H9 (cell line): ENCODE results near the gene SLC34A3. TPM values are rescaled to one million over a fixed set of nuclear protein-coding genes. Genes with fewer than 3 reads are reported as not detected.

Experiments
- DNase-seq: peaks from one replicate; pipeline ENCODE4 v3.0.0-alpha.2; 2017
- H2AFZ ChIP-seq: one replicate; pipeline ENCODE4 v1.6.1; 2013; ENCODE audit warnings: mild to moderate bottlenecking, low read length, control low read depth, moderate library complexity
- H2AK5ac ChIP-seq: 2 replicates; pipeline ENCODE4 v1.6.1; 2013; ENCODE audit warnings: low read length, control low read depth, mixed read lengths; ENCODE audit not compliant: insufficient read length
- H2BK120ac ChIP-seq: one replicate; pipeline ENCODE4 v1.6.1; 2013; ENCODE audit warnings: low read depth, mild to moderate bottlenecking, low read length, control low read depth, inconsistent platforms; ENCODE audit not compliant: poor library complexity, severe bottlenecking
- H2BK12ac ChIP-seq: 2 replicates; pipeline ENCODE4 v1.6.1; 2013; ENCODE audit warnings: low read length, control low read depth, mixed read lengths, low read depth; ENCODE audit not compliant: insufficient read length
- H2BK15ac ChIP-seq: 2 replicates; pipeline ENCODE4 v1.6.1; 2013; ENCODE audit warnings: low read depth, low read length, control low read depth
- H2BK20ac ChIP-seq: one replicate; pipeline ENCODE4 v1.6.1; 2013; ENCODE audit warnings: low read depth, mild to moderate bottlenecking, low read length, control low read depth, inconsistent platforms; ENCODE audit not compliant: poor library complexity, severe bottlenecking
- H2BK5ac ChIP-seq: 2 replicates; pipeline ENCODE4 v1.6.1; 2013; ENCODE audit warnings: low read length, control low read depth, mixed read lengths; ENCODE audit not compliant: insufficient read length
- H3K14ac ChIP-seq: 2 replicates; pipeline ENCODE4 v1.6.1; 2013; ENCODE audit warnings: low read length, control low read depth; ENCODE audit not compliant: insufficient read depth
- H3K18ac ChIP-seq: 2 replicates; pipeline ENCODE4 v1.6.1; 2013; ENCODE audit warnings: low read depth, mild to moderate bottlenecking, mixed read lengths, low read length, control low read depth; ENCODE audit not compliant: insufficient read length
- H3K23ac ChIP-seq: 2 replicates; pipeline ENCODE4 v1.6.1; 2013; ENCODE audit warnings: low read length, control low read depth, mixed read lengths, low read depth; ENCODE audit not compliant: insufficient read length
- H3K23me2 ChIP-seq: 2 replicates; pipeline ENCODE4 v1.6.1; 2013; ENCODE audit warnings: low read depth, mild to moderate bottlenecking, mixed read lengths, low read length, control low read depth; ENCODE audit not compliant: insufficient read length, poor library complexity, severe bottlenecking
- H3K27ac ChIP-seq: 2 replicates; pipeline ENCODE4 v1.5.1; 2013; ENCODE audit warnings: low read length, control low read depth, mixed read lengths, low read depth; ENCODE audit not compliant: insufficient read length
- H3K27me3 ChIP-seq: 2 replicates; pipeline ENCODE4 v1.6.1; 2013; ENCODE audit warnings: low read length, control low read depth, inconsistent platforms; ENCODE audit not compliant: insufficient read depth
- H3K4ac ChIP-seq: 2 replicates; pipeline ENCODE4 v1.6.1; 2013; ENCODE audit warnings: low read depth, mild to moderate bottlenecking, control low read depth, inconsistent platforms, low read length, moderate library complexity
- H3K4me1 ChIP-seq: 2 replicates; pipeline ENCODE4 v1.6.1; 2013; ENCODE audit warnings: low read length, control low read depth, inconsistent platforms; ENCODE audit not compliant: insufficient read depth
- H3K4me2 ChIP-seq: 2 replicates; pipeline ENCODE4 v1.6.1; 2013; ENCODE audit warnings: low read length, control low read depth, mixed read lengths; ENCODE audit not compliant: insufficient read length, insufficient read depth
- H3K56ac ChIP-seq: 2 replicates; pipeline ENCODE4 v1.6.1; 2013; ENCODE audit warnings: low read depth, mild to moderate bottlenecking, mixed read lengths, low read length, control low read depth; ENCODE audit not compliant: insufficient read length
- H3K79me1 ChIP-seq: 2 replicates; pipeline ENCODE4 v1.6.1; 2013; ENCODE audit warnings: low read depth, mild to moderate bottlenecking, moderate library complexity, low read length, control low read depth, inconsistent platforms; ENCODE audit not compliant: insufficient read depth, poor library complexity, severe bottlenecking
- H3K79me2 ChIP-seq: 2 replicates; pipeline ENCODE4 v1.6.1; 2013; ENCODE audit warnings: low read length, control low read depth, inconsistent platforms; ENCODE audit not compliant: insufficient read depth
- H3K9ac ChIP-seq: 2 replicates; pipeline ENCODE4 v1.6.1; 2013; ENCODE audit warnings: low read length, control low read depth, mixed read lengths; ENCODE audit not compliant: insufficient read length; ENCODE audit errors: extremely low read depth
- H3K9me3 ChIP-seq: one replicate; pipeline ENCODE4 v1.6.1; 2013; ENCODE audit warnings: low read depth, low read length, inconsistent platforms; ENCODE audit not compliant: control insufficient read depth
- H3T11ph ChIP-seq: one replicate; pipeline ENCODE4 v1.6.1; 2013; ENCODE audit warnings: mild to moderate bottlenecking, low read length, control low read depth, inconsistent platforms
- H4K20me1 ChIP-seq: one replicate; pipeline ENCODE4 v1.6.1; 2013; ENCODE audit not compliant: control insufficient read depth, insufficient read length, insufficient read depth
- H4K5ac ChIP-seq: 2 replicates; pipeline ENCODE4 v1.6.1; 2013; ENCODE audit warnings: low read depth, mild to moderate bottlenecking, mixed read lengths, low read length, control low read depth; ENCODE audit not compliant: insufficient read length
- H4K8ac ChIP-seq: replicated peaks from 2 replicates; pipeline ENCODE4 v1.6.1; 2013; ENCODE audit warnings: low read length, control low read depth, mixed read lengths, low read depth; ENCODE audit not compliant: insufficient read length
- H4K91ac ChIP-seq: 2 replicates; pipeline ENCODE4 v1.6.1; 2013; ENCODE audit warnings: low read depth, mild to moderate bottlenecking, moderate library complexity, mixed read lengths, low read length, control low read depth; ENCODE audit not compliant: insufficient read length
- H3K27ac Mint-ChIP-seq, 3 experiments: 2 replicates in 2 of 3; 3 replicates in 1 of 3; pipeline ENCODE4 v1.8.0; 2020 to 2021; ENCODE audit warnings: mixed read lengths in 3 of 3, mild to moderate bottlenecking in 1 of 3, moderate library complexity in 1 of 3
- H3K27me3 Mint-ChIP-seq: 2 replicates; pipeline ENCODE4 v1.8.0; 2021; ENCODE audit warnings: low read depth, mild to moderate bottlenecking, moderate library complexity, mixed read lengths
- H3K36me3 Mint-ChIP-seq, 3 experiments: 2 replicates in 2 of 3; 3 replicates in 1 of 3; pipeline ENCODE4 v1.8.0; 2020 to 2021; ENCODE audit warnings: low read depth in 3 of 3, mixed read lengths in 3 of 3; ENCODE audit not compliant: insufficient read depth in 1 of 3
- H3K4me1 Mint-ChIP-seq, 2 experiments: 2 replicates each; pipeline ENCODE4 v1.8.0; 2020; ENCODE audit warnings: mixed read lengths in 2 of 2
- H3K4me3 Mint-ChIP-seq, 2 experiments: 2 replicates in 1 of 2; 3 replicates in 1 of 2; pipeline ENCODE4 v1.8.0; 2020 to 2021; ENCODE audit warnings: mild to moderate bottlenecking in 2 of 2, mixed read lengths in 2 of 2, moderate library complexity in 1 of 2
- H3K9me3 Mint-ChIP-seq, 2 experiments: 2 replicates in 1 of 2; 3 replicates in 1 of 2; pipeline ENCODE4 v1.8.0; 2020; ENCODE audit warnings: mild to moderate bottlenecking in 2 of 2, mixed read lengths in 2 of 2, moderate library complexity in 1 of 2
- WGBS: extraction: QIAGEN DNeasy Blood & Tissue Kit; methylation state at CpG from one replicate; pipeline ENCODE4 v1.1.7; 2013; ENCODE audit warnings: missing lambda C conversion rate, low lambda C conversion rate, mixed read lengths; ENCODE audit not compliant: insufficient read length; ENCODE audit errors: extremely low coverage; 5-methylcytosine and 5-hydroxymethylcytosine counted together
- total RNA-seq: library from RNA; stranded (reverse); gene quantifications from 2 replicates; pipeline ENCODE4 v1.2.1, GENCODE V29; 2021
- TF ChIP-seq, protein P1 (sequence below): fragments of 200-600 bp; sonication (generic); conservative IDR thresholded peaks from 3 replicates; pipeline ENCODE4 v1.8.0; 2021; ENCODE audit warnings: antibody characterized with exemption, mild to moderate bottlenecking

SLC34A3 gene
- total RNA-seq, 1 experiment from 2014 or later, result not detected

DNA sequence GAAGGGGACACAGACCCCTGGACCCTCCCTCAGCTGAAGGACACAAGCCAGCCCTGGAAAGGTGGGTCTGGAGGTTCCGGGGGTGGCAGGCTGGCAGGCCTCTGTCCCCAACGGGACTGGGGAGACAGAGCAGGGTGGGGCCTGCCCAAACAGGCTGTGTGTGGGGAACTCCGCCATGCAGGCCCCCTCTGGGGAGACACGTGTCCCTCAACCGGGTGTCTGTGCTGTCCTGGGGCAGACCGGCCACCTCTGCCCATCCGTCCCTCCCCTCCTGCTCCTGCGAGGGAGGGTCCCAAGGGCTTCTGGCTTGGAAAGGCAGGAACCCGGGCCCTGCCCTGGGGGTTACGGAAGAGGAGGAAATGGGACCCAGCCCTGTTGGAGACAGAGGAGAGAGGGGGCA, 1.4 kb downstream of the SLC34A3 start:
- H4K5ac ChIP-seq, result no peak overlapping the region
- H3K14ac ChIP-seq, result no peak overlapping the region
- no peak overlapping the region for H2BK12ac ChIP-seq
- no peak overlapping the region for H3K18ac ChIP-seq
- H2AFZ ChIP-seq, result no peak overlapping the region
- H3T11ph ChIP-seq, result no peak overlapping the region
- TF ChIP-seq, protein P1, sequence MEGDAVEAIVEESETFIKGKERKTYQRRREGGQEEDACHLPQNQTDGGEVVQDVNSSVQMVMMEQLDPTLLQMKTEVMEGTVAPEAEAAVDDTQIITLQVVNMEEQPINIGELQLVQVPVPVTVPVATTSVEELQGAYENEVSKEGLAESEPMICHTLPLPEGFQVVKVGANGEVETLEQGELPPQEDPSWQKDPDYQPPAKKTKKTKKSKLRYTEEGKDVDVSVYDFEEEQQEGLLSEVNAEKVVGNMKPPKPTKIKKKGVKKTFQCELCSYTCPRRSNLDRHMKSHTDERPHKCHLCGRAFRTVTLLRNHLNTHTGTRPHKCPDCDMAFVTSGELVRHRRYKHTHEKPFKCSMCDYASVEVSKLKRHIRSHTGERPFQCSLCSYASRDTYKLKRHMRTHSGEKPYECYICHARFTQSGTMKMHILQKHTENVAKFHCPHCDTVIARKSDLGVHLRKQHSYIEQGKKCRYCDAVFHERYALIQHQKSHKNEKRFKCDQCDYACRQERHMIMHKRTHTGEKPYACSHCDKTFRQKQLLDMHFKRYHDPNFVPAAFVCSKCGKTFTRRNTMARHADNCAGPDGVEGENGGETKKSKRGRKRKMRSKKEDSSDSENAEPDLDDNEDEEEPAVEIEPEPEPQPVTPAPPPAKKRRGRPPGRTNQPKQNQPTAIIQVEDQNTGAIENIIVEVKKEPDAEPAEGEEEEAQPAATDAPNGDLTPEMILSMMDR, result no peak
- no peak overlapping the region for H2BK5ac ChIP-seq
- Mint-ChIP-seq H3K27ac (no peak overlapping the region), H3K4me1 (peaks cover 7 to 11% of the 10 kb centered on the region in 2 experiments), H3K36me3 (no peaks in the 10 kb centered on the region), H3K27me3 (peaks cover 7% of the 10 kb centered on the region), H3K4me3 (no peak overlapping the region), H3K9me3 (no peaks in the 10 kb centered on the region)
- H3K79me2 ChIP-seq, result no peaks in the 10 kb centered on the region
- H3K27me3 ChIP-seq, result no peaks in the 10 kb centered on the region
- H3K4ac ChIP-seq, result no peak overlapping the region
- no peak overlapping the region for H3K4me2 ChIP-seq
- H4K20me1 ChIP-seq, result no peaks in the 10 kb centered on the region
- H2BK120ac ChIP-seq, result no peak overlapping the region
- no peak overlapping the region for H3K23ac ChIP-seq
- H2AK5ac ChIP-seq, result no peak overlapping the region
- H3K27ac ChIP-seq, result no peak overlapping the region
- H3K9me3 ChIP-seq, result no peaks in the 10 kb centered on the region
- H2BK20ac ChIP-seq, result no peak overlapping the region
- H2BK15ac ChIP-seq, result no peak overlapping the region
- H3K23me2 ChIP-seq, result no peaks in the 10 kb centered on the region
- peaks cover 2% of the 10 kb centered on the region; the same call in 1 of the 2 replicates for H3K4me1 ChIP-seq
- H3K56ac ChIP-seq, result no peak overlapping the region
- no peaks in the 10 kb centered on the region for H3K79me1 ChIP-seq
- H4K8ac ChIP-seq, result no peak overlapping the region
- no CpG with 5 or more reads among the region's 10 CpGs for WGBS
- no peak for DNase-seq
- no peak overlapping the region for H3K9ac ChIP-seq
- no peak overlapping the region for H4K91ac ChIP-seq
